ENCODE measurements around the gene FIGN. TPM values are rescaled to one million over a fixed set of nuclear protein-coding genes. Genes with fewer than 3 reads are reported as not detected.

The FIGN gene
- total and polyA plus RNA-seq, 8 donors = 4.9 to 8.2 (median 6.4) TPM

GRCh38 chr2:163554864-163555263 lies 180.9 kb downstream of the FIGN start:
- no peaks in the 10 kb centered on the region for H3K36me3 ChIP-seq
- DNase-seq (no peak), ATAC-seq (no peak)
- no peak overlapping the region for H3K4me3 ChIP-seq
- TF ChIP-seq, protein P1, sequence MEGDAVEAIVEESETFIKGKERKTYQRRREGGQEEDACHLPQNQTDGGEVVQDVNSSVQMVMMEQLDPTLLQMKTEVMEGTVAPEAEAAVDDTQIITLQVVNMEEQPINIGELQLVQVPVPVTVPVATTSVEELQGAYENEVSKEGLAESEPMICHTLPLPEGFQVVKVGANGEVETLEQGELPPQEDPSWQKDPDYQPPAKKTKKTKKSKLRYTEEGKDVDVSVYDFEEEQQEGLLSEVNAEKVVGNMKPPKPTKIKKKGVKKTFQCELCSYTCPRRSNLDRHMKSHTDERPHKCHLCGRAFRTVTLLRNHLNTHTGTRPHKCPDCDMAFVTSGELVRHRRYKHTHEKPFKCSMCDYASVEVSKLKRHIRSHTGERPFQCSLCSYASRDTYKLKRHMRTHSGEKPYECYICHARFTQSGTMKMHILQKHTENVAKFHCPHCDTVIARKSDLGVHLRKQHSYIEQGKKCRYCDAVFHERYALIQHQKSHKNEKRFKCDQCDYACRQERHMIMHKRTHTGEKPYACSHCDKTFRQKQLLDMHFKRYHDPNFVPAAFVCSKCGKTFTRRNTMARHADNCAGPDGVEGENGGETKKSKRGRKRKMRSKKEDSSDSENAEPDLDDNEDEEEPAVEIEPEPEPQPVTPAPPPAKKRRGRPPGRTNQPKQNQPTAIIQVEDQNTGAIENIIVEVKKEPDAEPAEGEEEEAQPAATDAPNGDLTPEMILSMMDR (IDR thresholded peaks at IDR 0.05) = no peak
- intact Hi-C loops (cut with DNase I) = no loop called here
- no peaks in the 10 kb centered on the region for H3K4me1 ChIP-seq
- no peak overlapping the region for H3K27ac ChIP-seq
- H3K9me3 ChIP-seq = no peaks in the 10 kb centered on the region
- H3K27me3 ChIP-seq = no peaks in the 10 kb centered on the region

- no peak for ATAC-seq
- H3K4me3 ChIP-seq = no peak overlapping the region
- intact Hi-C loops (cut with DNase I) = no loop called here
Measured at GRCh38 chr2:163553601-163554000, 182.2 kb downstream of the FIGN start.

DNA sequence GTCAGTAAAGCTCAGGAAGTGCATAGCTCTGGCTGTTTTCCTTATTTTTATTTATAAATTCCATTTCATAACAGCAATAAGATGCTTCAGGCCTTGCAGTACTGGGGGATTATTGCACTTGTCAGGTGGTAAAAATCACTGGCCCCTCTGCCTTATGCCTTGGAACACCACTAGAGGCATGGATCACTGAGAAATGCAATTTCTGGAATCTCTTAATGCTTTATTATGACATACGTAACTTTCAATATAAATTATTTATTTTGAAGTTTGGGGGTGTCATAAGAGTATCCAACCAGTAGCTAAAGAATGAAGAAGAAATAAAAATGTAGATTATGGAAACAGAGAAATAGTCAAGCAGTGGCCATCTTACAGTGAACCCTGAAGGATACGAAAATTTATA lies 183.1 kb downstream of the FIGN start:
- H3K4me1 ChIP-seq = no peaks in the 10 kb centered on the region
- H3K36me3 ChIP-seq = no peaks in the 10 kb centered on the region
- no peak overlapping the region for H3K27ac ChIP-seq
- DNase-seq = no peak
- no peaks in the 10 kb centered on the region for H3K27me3 ChIP-seq
- no peak for ATAC-seq
- TF ChIP-seq, protein P1 (IDR thresholded peaks at IDR 0.05) = no peak
- no peak overlapping the region for H3K4me3 ChIP-seq
- no peaks in the 10 kb centered on the region for H3K9me3 ChIP-seq
- intact Hi-C loops (cut with DNase I) = no loop called here

More at GRCh38 chr2:163553601-163554000, 182.2 kb downstream of the FIGN start:
- Histone ChIP-seq H3K9me3 (no peaks in the 10 kb centered on the region), H3K4me1 (no peaks in the 10 kb centered on the region), H3K27me3 (no peaks in the 10 kb centered on the region), H3K36me3 (no peaks in the 10 kb centered on the region), H3K27ac (no peak overlapping the region)
- DNase-seq = no peak
- TF ChIP-seq, protein P1 (IDR thresholded peaks at IDR 0.05) = no peak

GRCh38 chr2:163551616-163552373 lies 184.0 kb downstream of the FIGN start:
- Histone ChIP-seq H3K4me1 (no peaks in the 10 kb centered on the region), H3K4me3 (no peak overlapping the region), H3K9me3 (no peaks in the 10 kb centered on the region), H3K36me3 (no peaks in the 10 kb centered on the region), H3K27ac (no peak overlapping the region), H3K27me3 (no peaks in the 10 kb centered on the region)
- TF ChIP-seq, protein P1 (IDR thresholded peaks at IDR 0.05) = no peak
- intact Hi-C loops (cut with DNase I) = no loop called here
- ATAC-seq = no peak
- no peak for DNase-seq

- no peak for DNase-seq
- Histone ChIP-seq H3K4me3 (no peak overlapping the region), H3K36me3 (no peaks in the 10 kb centered on the region), H3K27me3 (no peaks in the 10 kb centered on the region), H3K4me1 (no peaks in the 10 kb centered on the region), H3K9me3 (no peaks in the 10 kb centered on the region), H3K27ac (no peak overlapping the region)
- TF ChIP-seq, protein P1 (IDR thresholded peaks at IDR 0.05) = no peak
- ATAC-seq = no peak
- intact Hi-C loops (cut with DNase I) = no loop called here
Measured at GRCh38 chr2:163548970-163549369, 186.8 kb downstream of the FIGN start.
